Activated CD4-positive, alpha-beta T cell treated with anti-CD3 and anti-CD28 coated beads for 24 hours (primary cell): ENCODE data around the gene NRL.

Source experiments
- DNase-seq, 2 donors: peaks; one replicate each; pipeline ENCODE4 v3.0.0-alpha.2; 2020; ENCODE audit warnings: low read depth in 2 of 2

Gene NRL

DNA sequence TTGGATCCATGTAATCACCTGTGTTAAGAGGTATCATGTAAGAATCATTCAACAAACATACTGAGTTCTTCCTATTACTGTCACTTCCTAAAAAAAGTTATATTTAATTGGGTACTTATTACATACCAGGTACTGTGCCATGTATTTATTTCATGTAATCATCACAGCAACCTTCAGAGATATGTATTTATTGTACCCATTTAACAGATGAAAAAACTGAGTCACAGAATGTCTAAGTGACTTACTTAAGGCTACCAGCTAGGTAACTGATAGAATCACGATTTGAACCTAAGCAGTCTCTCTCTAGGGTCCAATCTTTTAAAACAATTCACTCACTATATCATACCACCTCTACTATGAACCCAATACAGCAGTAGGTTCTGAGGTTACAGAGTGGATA lies 29.7 kb upstream of the NRL start:
- no peak for DNase-seq

DNA sequence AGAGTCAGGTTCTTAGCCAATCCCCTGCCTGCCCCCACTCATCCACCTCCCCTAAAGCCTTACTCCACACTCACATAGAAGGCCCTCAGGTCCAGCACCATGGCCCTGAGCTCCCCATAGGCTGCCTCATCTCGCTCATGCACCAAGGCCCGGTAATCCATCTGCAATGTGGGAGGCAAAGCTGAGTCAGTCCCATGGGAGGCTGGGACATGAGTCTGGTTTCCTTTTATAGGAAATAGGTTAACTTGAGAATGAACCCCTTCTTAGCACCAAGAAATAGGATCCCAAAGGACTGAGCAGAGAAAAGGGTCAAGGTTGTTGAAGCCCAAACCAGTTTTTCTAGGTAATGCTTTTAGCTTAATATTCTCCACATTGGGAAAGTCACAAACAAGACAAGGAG lies 28.8 kb upstream of the NRL start:
- no peak for DNase-seq

DNA sequence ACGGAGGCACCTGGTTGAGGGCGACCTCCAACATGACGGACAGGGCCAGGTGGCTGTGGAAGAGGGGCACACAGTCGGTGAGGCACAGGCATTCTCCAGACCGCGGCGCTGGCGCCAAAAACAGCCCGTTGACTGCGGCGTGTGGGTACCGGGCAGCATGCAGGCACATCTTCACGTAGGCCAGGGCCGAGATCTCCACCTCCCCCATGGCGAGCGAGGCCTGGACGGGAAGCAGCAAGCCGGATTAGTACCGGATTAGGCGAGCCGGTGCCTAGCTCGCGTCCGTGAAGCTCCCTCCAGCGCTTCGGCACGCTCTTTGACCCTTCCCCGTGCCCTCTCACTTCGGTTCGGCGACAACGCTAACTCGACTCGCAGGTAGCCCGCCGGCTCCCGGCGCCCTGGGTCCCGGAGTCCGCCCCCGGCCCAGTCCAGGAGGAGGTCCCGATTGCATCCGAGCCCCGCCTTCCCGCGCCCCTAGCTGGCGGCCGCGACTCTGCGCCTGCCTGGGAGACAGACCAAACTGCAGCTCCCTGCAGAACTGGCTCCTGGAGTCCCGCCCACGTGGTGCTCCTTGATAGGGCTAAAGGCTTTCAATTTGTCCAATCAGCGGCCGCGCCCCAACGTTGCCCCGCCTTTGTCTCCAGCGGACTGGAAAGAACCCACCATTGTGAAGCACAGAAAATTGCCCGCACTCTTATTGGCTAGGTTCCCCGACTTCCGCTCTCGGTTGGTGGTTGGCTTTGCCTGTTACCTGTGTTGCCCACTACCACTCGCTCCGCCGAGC lies 26.5 kb upstream of the NRL start, which contains the start of gene EMC9:
Gene EMC9 (minus strand): TSS at position 495 of the 784 bp plus-strand sequence. CDS start 287 bp downstream, at position 208.
- peak; percentile 99 to 100 for DNase-seq

DNA sequence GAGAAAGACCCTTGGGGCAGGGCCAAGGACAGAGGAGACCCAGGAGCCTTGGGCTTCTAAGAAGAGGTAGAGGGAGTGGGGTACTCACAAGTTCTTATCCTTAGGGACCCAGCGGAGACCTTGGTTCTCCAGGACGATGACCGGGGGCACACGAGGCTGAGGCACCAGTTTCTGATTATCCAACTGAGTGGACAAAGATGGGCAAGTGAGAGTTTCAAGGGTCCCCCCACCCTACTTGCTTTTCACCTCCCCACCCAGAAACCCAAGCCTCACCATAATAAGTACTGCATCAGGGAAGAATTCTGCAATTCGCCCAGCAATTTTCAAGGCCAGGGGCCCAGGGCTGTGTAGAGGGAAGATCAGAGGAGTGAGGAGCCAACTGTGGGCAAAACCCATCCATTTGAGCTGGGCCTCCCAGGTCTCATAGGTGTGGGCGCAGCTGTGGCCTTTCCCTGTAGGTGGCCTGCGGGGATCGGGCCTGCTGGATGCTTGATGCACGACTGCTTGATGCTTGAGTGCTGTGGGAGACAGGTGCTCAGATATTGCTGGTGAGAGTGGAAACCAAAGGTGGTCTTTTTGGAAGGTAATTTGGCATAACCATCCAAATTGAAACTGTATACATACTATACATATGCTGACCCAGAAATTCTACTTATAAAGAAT lies 24.7 kb upstream of the NRL start:
- no peak for DNase-seq

DNA sequence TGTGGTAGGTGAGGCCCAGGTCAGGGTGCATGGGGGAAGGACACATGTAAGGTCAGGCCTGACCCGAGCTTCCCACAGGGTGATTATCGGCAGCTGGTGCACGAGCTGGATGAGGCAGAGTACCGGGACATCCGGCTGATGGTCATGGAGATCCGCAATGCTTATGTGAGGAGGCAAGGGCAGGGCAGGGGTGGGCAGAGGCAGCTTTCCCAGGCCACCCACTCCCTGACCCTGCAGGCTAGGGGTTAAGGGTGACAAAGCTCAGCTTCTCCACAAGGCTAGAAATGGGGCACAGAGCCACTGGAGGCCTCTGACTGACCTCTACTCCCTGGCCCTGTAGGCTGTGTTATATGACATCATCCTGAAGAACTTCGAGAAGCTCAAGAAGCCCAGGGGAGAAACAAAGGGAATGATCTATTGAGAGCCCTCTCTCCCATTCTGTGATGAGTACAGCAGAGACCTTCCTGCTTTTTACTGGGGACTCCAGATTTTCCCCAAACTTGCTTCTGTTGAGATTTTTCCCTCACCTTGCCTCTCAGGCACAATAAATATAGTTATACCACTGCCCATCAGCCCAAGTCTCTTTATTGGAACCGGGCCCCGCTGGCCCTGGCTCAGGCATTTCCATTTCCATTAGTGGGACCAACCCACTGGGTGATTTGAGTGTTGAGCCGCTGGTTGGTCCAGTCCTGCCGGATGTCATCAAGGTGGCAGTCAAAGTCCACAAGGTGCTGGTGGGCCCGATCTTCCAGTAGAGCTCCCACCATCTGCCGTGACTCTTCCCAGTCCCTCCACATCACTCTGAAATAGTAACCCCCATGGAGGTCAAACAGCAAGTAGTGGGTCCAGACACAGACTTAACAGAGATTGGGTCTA lies 23.9 kb upstream of the NRL start:
- no peak for DNase-seq

DNA sequence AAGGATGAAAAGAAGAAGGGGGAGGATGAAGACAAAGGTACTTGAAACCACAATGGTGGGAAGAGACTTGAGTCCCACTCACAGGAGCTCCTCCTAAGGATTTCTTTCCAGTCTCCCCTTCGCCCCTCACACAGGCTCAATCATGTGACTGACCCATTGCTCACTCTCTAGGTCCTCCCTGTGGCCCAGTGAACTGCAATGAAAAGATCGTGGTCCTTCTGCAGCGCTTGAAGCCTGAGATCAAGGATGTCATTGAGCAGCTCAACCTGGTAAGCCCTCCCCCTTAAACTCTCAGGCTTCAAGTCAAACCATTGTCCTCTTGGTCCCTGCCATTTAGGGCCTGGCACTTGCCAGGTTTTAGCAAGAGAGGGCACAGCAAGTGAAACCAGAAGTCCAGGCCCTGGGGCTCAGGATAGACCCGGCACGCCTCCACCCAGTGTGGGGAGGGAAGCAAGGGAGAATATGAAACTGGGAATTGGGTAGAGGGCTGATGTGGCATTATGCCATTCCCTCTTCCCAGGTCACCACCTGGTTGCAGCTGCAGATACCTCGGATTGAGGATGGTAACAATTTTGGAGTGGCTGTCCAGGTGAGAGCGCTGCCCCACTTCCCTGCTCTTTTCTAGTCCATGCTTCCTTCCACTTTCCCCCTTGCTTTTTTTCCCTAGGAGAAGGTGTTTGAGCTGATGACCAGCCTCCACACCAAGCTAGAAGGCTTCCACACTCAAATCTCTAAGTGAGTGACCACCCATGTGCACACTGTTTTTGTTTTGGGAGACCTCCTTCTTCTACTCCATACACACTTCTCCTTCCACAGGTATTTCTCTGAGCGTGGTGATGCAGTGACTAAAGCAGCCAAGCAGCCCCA lies 23.0 kb upstream of the NRL start:
- DNase-seq: no peak

DNA sequence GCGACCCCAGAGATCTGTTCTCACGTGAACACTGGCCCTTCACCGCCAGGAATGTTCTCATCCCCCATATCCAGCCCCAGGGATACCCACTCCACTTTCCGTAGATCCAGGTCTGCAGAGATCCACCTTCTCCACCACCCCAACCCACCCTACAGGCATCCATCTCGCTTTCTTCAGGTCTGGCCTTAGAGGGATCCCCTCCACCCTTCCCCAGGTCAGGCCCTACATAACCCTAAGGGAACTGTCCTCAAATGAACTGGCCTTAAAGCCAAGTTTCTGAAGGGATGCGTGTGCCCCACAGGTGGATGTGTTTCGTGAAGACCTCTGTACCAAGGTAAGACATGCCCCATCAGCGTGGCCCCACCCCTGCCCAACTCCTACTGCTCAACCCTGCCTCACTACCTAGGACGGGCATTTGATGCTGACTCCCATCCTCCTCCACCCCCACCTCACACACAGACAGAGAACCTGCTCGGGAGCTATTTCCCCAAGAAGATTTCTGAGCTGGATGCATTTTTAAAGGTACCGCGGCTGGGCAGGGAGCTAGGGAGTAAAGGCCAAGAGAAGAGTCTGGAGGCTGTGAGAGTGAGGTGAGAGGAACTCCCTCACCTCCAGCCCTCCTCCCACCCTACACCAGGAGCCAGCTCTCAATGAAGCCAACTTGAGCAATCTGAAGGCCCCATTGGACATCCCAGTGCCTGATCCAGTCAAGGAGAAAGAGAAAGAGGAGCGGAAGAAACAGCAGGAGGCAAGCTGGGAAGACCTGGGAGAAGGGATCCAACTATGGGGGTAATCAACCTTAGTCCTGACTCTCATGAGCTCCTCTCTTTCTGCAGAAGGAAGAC lies 22.2 kb upstream of the NRL start:
- DNase-seq: no peak

DNA sequence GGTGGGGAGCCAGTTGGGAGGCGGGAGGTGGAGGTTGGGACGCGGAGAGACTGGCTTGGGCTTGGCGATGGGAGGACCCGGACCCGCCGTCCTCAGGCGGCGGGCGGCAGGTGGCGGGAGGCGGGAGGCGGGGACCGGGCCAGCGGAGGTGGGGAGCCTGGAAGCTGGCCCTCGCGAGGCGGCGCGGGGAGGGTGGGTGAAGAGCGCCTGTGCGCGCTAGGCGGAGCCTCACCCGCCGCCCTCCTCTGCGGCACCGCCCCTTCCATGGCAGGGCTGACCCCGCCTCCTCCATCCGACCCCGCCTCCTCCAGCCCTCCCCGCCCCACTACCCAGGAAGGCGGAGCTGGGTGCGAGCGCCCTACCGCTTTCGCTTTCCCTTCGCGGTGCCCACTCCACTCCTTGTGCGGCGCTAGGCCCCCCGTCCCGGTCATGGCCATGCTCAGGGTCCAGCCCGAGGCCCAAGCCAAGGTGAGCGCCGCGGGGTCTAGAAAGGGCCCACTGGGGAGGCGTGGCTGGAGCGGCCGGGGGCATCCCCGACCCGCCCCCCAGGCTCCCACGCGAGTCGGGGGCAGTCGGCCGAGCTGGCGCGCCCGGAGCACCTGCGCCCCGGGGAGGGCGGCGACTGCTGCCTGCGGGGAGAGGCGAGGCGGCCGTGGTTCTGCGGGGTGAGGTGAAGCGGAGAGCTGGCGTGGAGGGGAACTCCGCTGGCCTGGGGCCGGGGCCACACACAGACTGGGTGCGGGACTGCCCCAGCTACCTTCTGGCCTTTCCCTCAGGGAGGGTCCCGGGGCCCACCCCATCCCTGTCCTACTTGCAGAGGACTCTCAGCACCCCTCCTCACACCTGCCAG lies 21.3 kb upstream of the NRL start, which contains the start of gene PSME1:
Gene PSME1 (plus strand): TSS at position 361 of the 850 bp plus-strand sequence. CDS start 69 bp downstream, at position 430.
- peak; percentile 87 to 93 for DNase-seq

DNA sequence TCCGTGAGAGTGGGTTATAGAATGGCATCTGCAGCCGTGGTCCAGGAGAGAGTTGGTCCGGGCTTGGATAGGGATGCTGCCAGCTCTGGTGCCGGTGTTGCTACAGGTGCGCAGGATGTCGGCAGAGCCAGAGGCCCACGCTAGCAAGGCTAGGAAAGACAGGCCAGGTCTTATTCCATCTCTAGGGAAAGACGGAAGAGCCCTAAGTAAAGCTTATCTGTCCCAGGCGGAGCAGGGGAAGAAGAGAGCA lies 20.8 kb upstream of the NRL start:
- no peak for DNase-seq

DNA sequence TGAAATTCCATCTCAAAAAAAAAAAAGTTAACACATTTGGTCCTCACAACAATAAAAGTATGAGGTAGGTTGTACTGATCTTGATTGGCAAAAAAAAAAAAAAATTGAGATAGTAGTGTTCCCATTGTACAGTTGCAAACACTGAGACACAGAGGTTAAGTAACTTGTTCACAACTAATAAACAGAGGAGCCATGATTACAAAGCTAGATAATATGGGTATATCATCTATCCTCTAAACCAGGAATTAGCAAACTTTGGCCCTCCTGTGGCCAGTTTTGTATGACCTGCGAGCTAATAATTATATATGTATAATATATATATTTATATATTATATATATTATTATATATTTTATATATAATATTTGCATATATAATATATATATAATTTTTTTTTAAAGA lies 19.0 kb upstream of the NRL start:
- no peak for DNase-seq

DNA sequence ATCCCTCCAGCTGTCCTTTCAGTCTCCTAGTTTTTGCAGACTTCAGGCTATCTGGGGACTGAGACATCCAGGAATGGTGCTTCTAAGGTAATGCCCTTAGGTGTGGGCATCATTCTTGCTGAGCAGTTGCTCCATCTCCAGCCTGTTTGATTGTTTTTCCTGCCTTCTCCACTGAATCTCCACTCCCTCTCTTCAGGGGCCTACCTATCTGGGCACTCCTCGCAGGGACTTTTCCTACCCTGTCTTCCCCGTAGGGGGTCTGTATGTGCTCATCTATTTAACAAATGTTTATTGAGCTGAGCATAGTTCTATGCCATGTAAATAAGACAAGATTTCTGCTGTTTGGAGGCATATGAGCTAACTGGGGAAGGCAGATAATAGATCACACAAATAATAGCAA lies 18.2 kb upstream of the NRL start:
- DNase-seq: no peak

DNA sequence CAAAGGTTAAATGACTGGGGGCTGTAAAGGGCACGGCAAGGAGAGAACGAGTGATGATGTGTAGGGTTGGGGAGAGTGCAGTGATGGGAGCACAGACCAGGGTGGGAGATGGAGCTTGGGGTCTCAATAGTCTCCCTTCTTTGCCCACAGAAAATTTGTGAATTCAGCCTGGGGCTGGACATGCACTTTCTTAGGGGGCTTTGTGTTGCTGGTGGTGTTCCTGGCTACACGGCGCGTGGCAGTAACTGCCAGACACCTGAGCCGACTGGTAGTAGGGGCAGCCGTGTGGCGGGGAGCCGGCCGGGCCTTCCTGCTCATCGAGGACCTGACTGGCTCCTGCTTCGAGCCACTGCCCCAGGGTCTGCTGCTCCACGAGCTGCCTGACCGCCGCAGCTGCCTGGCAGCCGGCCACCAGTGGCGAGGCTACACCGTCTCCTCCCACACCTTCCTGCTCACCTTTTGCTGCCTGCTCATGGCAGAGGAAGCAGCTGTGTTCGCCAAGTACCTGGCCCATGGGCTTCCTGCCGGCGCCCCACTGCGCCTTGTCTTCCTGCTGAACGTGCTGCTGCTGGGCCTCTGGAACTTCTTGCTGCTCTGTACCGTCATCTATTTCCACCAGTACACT lies 17.4 kb upstream of the NRL start:
- no peak for DNase-seq

DNA sequence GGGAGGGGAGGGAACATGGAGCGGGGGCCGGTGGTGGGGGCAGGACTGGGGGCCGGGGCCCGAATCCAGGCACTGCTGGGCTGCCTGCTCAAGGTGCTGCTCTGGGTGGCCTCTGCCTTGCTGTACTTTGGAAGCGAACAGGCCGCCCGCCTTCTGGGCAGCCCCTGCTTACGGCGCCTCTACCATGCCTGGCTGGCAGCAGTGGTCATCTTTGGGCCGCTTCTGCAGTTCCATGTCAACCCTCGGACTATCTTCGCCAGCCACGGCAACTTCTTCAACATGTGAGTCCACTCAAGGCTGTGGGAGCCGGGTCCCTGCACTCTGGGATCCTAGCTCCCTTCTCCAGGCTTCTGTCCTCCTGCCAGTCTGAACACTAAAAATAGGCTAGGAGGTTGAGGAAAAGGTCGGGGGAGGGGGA lies 16.8 kb upstream of the NRL start:
- DNase-seq: no peak

DNA sequence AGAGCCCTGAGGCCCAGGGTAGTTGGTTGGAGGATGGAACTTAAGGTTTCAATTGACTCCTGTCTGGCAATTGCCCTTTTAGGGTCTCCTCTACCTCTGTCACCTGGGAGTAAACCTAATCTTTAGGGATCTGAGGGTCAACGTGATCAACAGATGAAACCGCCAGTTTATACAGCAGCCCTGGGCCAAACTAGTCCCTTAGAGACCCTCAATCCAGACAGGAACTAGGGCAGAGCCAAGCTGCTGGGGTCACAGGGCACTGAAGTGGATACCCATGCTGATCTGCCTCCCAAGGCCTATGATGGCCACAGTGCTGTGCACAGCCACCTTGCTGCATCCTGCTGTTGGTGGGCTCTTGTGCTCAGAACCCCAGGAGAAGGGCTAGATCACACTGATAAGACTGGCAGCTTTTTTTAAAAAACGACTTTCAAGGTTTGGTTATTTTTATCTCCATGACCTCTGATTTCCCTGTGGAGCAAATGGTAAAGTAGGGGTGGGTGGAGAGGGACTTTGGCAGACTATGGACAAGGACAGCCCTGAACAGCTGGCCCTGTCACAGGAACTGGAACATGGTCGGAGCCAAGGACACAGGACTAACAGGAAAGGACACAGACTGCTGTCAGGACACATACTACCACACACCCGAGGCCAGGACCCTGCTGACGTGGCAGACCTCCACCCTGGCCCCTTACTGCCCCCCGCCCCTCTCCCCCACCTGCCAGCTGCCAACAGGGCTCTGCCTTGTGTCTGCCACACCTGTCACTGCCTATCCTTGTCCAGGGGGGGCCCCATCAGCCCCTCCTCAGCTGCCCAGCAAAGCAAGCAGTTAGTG lies 16.2 kb upstream of the NRL start:
- no peak for DNase-seq

DNA sequence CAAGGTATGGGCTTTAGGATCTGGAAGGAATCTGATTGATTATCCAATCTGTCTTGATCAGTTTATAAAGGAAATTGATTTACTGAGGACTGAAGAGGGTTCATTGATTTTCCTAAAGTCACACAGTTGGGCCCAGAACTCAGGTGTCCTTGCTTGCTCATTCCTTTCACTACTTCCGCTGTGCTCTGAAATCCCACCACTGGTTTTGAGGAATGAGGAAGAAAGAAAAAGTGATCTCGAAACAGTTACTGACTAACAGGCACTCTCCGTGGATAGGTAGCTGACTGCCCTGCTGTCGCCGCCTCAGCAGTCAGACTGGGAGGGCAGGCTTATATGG lies 15.6 kb upstream of the NRL start, which contains the start of gene FITM1:
Gene FITM1 (plus strand): TSS at position 280 of the 337 bp plus-strand sequence. CDS start 905 bp downstream, outside the sequence.
- DNase-seq: no peak

DNA sequence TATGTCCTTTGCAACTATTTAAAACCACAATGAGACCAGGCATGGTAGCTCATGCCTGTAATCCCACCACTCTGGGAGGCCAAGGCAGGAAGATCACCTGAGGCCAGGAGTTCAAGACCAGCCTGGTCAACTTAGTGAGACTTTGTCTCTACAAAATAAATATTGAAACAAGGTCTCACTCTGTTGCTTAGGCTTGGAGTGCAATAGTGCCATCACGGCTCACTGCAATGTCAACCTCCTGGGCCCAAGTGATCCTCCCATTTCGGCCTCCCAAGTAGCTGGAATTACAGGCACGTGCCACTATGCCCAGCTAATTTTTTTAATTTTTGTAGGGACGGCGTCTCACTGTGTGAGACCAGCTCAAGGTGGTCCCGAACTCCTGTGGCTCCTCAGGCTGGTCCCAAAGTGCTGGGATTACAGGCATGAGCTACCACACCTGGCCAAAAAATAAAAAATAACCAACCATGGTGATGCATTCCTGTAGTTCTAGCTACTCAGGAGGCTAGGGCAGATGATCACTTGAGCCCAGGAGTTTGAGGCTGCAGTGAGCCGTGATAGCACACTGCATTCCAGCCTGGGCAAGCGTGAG lies 14.8 kb upstream of the NRL start:
- no peak for DNase-seq

DNA sequence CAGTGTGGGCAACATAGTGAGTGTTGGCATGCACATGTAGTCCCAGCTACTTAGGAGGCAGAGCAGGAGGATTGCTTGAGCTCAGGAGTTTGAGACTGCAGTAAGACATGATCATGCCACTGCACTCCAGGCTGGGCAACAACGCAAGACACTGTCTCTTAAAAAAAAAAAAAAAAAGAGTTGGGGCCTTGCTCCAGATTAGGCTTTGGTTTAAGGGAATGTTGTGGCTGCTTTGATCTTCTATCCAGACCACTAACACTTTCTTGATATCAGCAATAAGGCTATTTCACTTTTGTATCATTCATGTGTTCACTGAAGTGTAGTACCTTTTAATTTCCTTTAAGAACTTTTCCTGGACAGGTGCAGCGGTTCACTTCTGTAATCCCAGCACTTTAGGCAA lies 12.9 kb upstream of the NRL start:
- DNase-seq: no peak

DNA sequence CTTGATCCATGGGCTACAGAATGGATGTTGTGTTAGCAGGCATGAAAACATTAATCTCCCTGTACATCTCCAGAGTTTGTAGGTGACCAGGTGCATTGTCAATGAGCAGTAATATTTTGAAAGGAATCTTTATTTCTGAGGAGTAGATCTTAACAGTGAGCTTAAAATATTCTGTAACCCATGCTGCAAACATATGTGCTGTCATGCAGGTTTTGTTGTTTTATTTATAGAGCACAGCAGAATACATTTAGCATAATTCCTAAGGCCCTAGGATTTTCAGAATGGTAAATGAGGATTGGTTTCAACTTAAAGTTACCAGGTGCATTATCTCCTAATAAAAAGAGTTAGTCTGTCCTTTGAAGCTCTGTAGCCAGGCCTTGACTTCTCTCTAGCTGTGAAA lies 12.2 kb upstream of the NRL start:
- no peak for DNase-seq
